GM13977 (cell line): ENCODE measurements around the gene SLC7A8.

Source experiments
- DNase-seq: peaks from one replicate; pipeline ENCODE4 v3.0.0; 2012; ENCODE audit warnings: low spot score
- CTCF ChIP-seq: IDR thresholded peaks from 2 replicates; pipeline ENCODE4 v1.5.1; 2012; ENCODE audit warnings: mild to moderate bottlenecking, control low read depth; ENCODE audit not compliant: insufficient read depth; ENCODE audit errors: extremely low read depth, missing control alignments
- in situ Hi-C: fragments of 300-500 bp; cut with MboI; formaldehyde crosslinking; loops from one replicate; pipeline ENCODE4 v1.12.0; 2022; ENCODE audit warnings: low sequenced_read_pairs, low pct_unique_long_range_greater_than_20kb, mixed read lengths, inconsistent platforms; ENCODE audit not compliant: unreplicated experiment

The SLC7A8 gene

GRCh38 chr14:23093991-23094665 lies 89.3 kb downstream of the SLC7A8 start:
- TF ChIP-seq CTCF = peak; percentile 41
- in situ Hi-C loops = no loop called here
- DNase-seq = no peak

- in situ Hi-C loops = no loop called here
Observed at GRCh38 chr14:23093526-23093925, 89.9 kb downstream of the SLC7A8 start.

GRCh38 chr14:23093104-23093503 lies 90.4 kb downstream of the SLC7A8 start:
- TF ChIP-seq CTCF = no peak
- in situ Hi-C loops = no loop called here
- no peak for DNase-seq

More at GRCh38 chr14:23093526-23093925, 89.9 kb downstream of the SLC7A8 start:
- DNase-seq = no peak
- TF ChIP-seq CTCF = no peak

GRCh38 chr14:23091294-23092225 lies 91.9 kb downstream of the SLC7A8 start:
- DNase-seq = no peak
- in situ Hi-C loops = no loop called here
- no peak for TF ChIP-seq CTCF

- in situ Hi-C loops = no loop called here
- TF ChIP-seq CTCF = no peak
- no peak for DNase-seq
Observed at GRCh38 chr14:23090254-23090636, 93.2 kb downstream of the SLC7A8 start.

GRCh38 chr14:23089498-23090253 lies 93.8 kb downstream of the SLC7A8 start:
- in situ Hi-C loops = no loop called here
- TF ChIP-seq CTCF = no peak

More at GRCh38 chr14:23089498-23090253, 93.8 kb downstream of the SLC7A8 start:
- no peak for DNase-seq
